Naive thymus-derived CD8-positive, alpha-beta T cell (primary cell): ENCODE measurements around the gene DTX3L. TPM values are rescaled to one million over a fixed set of nuclear protein-coding genes. Genes with fewer than 3 reads are reported as not detected.
"Not testable (repeated sequence)": the region's sequence is repeated elsewhere in the genome, so short reads cannot be mapped to it uniquely, and the experiment has no call there.

Experiments used
- ATAC-seq, 2 donors: fragments of 150-1000 bp; cut with Tn5 transposase in 1 of 2; sonication (Bioruptor Pico), chemical (Tn5 transposase) in 1 of 2; 1 replicate in 1 of 2; 2 replicates in 1 of 2; pipeline ENCODE4 v1.10.0; 2021; ENCODE audit warnings: mild to moderate bottlenecking in 2 of 2, moderate library complexity in 2 of 2
- POLR2A ChIA-PET: fragments of 350-600 bp; sonication (Branson Sonifier 250); formaldehyde crosslinking; loops from one replicate; lab custom pipeline; 2021; ENCODE audit warnings: antibody characterized with exemption; lab: Charles Lee
- DNase-seq, 10 donors: peaks; one replicate each; pipeline versions ENCODE4 v3.0.0 to v3.0.0-alpha.2; 2020 to 2022
- H3K27ac Mint-ChIP-seq, 10 donors: one replicate each; pipeline ENCODE4 v1.8.0; 2020 to 2022; ENCODE audit warnings: mild to moderate bottlenecking in 10 of 10, mixed read lengths in 10 of 10, moderate library complexity in 4 of 10, inconsistent platforms in 1 of 10
- H3K27me3 Mint-ChIP-seq, 5 donors: one replicate each; pipeline ENCODE4 v1.8.0; 2021 to 2022; ENCODE audit warnings: mixed read lengths in 5 of 5
- H3K36me3 Mint-ChIP-seq, 3 donors: one replicate each; pipeline ENCODE4 v1.8.0; 2020 to 2022; ENCODE audit warnings: mixed read lengths in 3 of 3, mild to moderate bottlenecking in 2 of 3, inconsistent platforms in 1 of 3
- H3K4me1 Mint-ChIP-seq, 4 donors: one replicate each; pipeline ENCODE4 v1.8.0; 2021 to 2022; ENCODE audit warnings: mixed read lengths in 4 of 4
- H3K4me3 Mint-ChIP-seq, 10 donors: one replicate each; pipeline ENCODE4 v1.8.0; 2020 to 2022; ENCODE audit warnings: mild to moderate bottlenecking in 10 of 10, mixed read lengths in 10 of 10, moderate library complexity in 6 of 10, inconsistent platforms in 1 of 10
- H3K9me3 Mint-ChIP-seq, 9 donors: one replicate each; pipeline ENCODE4 v1.8.0; 2020 to 2022; ENCODE audit warnings: mixed read lengths in 9 of 9, mild to moderate bottlenecking in 3 of 9, inconsistent platforms in 1 of 9, moderate library complexity in 1 of 9
- polyA plus RNA-seq, 3 donors: library from polyadenylated mRNA; unstranded; fragments of 300-500 nt; fragmentation: Illumina TruSeq; gene quantifications; one replicate each; pipeline ENCODE4 v1.2.3, GENCODE V29; 2021
- total RNA-seq, 8 experiments: library from RNA in 2 of 8; stranded (reverse) in 2 of 8; gene quantifications; one replicate each; pipeline ENCODE4 v1.2.3 and lab custom pipeline; 2021 to 2026

DTX3L gene
- total and polyA plus RNA-seq, 5 experiments from 2014 or later: 20.2 to 40.6 (median 27.6) TPM

- POLR2A ChIA-PET: interaction anchor here (1.0 kb wide), 1 partner anchor 9 kb away, joined by 3 read pairs; the partner anchor contains the start of gene PARP15
- not testable (repeated sequence) for ATAC-seq, H3K27me3 Mint-ChIP-seq, DNase-seq, H3K9me3 Mint-ChIP-seq
- H3K4me1 Mint-ChIP-seq: peaks cover 30 to 80% (median 75%) of the 10 kb centered on the region in 4 donors
- H3K36me3 Mint-ChIP-seq: peaks cover 0 to 71% (median 37%) of the 10 kb centered on the region in 3 donors
- H3K4me3 Mint-ChIP-seq: peak overlapping the region in 2 of 10 donors; percentile 40 to 64
- H3K27ac Mint-ChIP-seq: peak overlapping the region; percentile 30 to 98 (median 76)
Observed at GRCh38 chr3:122568131-122568530, 4.0 kb downstream of the DTX3L start.

DNA sequence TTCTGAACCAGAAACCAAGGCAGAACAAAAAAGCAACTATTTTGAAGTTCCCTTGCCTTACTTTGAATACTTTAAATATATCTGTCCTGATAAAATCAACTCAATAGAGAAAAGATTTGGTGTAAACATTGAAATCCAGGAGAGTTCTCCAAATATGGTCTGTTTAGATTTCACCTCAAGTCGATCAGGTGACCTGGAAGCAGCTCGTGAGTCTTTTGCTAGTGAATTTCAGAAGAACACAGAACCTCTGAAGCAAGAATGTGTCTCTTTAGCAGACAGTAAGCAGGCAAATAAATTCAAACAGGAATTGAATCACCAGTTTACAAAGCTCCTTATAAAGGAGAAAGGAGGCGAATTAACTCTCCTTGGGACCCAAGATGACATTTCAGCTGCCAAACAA is 4.6 kb downstream of the DTX3L start:
- Mint-ChIP-seq H3K4me3 (peak overlapping the region in 2 of 10 donors; percentile 40 to 64), H3K27ac (peak overlapping the region; percentile 22 to 98 (median 75)), H3K4me1 (peaks cover 27 to 79% (median 74%) of the 10 kb centered on the region in 4 donors), H3K27me3 (no peaks in the 10 kb centered on the region), H3K36me3 (peaks cover 0 to 74% (median 40%) of the 10 kb centered on the region in 3 donors), H3K9me3 (no peaks in the 10 kb centered on the region)
- POLR2A ChIA-PET: interaction anchor here (1.0 kb wide), 1 partner anchor 8 kb away, joined by 3 read pairs; the partner anchor contains the start of gene PARP15
- DNase-seq (no peak), ATAC-seq (no peak)

DNA sequence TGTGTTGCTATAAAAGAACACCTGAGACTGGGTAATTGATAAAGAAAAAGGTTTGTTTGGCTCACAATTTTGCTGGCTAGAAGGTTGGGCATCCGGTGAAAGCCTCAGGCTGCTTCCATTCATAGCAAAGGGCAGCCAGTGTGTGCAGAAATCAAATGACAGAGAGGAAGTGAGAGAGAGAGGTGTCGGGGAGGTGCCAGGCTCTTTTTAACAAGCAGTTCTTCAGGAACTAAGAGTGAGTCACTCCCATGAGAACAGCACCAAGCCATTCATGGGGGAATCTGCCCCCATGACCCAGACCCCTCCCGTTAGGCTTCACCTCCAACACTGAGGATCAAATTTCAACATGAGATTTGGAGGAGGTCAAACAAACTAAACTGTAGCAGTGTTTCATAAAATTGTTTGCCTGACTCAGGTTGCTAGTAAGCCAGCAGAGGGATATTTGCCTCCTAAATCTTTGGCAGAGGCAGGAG is 8.8 kb downstream of the DTX3L start:
- H3K4me1 Mint-ChIP-seq: peaks cover 25 to 77% (median 59%) of the 10 kb centered on the region in 4 donors
- peak overlapping the region in 9 of 10 donors; percentile 7 to 88 (median 77) for H3K27ac Mint-ChIP-seq
- no peaks in the 10 kb centered on the region for H3K9me3 Mint-ChIP-seq
- H3K4me3 Mint-ChIP-seq: peak overlapping the region in 1 of 10 donors; percentile 25
- peaks cover 4 to 58% (median 39%) of the 10 kb centered on the region in 3 donors for H3K36me3 Mint-ChIP-seq
- DNase-seq (peak in 1 of 10 donors; percentile 25), ATAC-seq (no peak)
- no peaks in the 10 kb centered on the region for H3K27me3 Mint-ChIP-seq
- POLR2A ChIA-PET: no interaction called here

- H3K27me3 Mint-ChIP-seq: no peaks in the 10 kb centered on the region
- H3K4me3 Mint-ChIP-seq: peak overlapping the region in 8 of 10 donors; percentile 16 to 100 (median 99)
- H3K36me3 Mint-ChIP-seq: peaks cover 7 to 28% (median 18%) of the 10 kb centered on the region in 3 donors
- H3K9me3 Mint-ChIP-seq: peaks cover 0 to 7% (median 2%) of the 10 kb centered on the region in 9 donors
- H3K4me1 Mint-ChIP-seq: peaks cover 17 to 77% (median 44%) of the 10 kb centered on the region in 4 donors
- POLR2A ChIA-PET: interaction anchor here (0.6 to 3.4 kb wide), 5 partner anchors 8 to 589 kb away, joined by 3 to 29 read pairs (median 4); partner anchors contain the start of genes DTX3L and PARP9
- ATAC-seq (peak in 1 of 2 donors; percentile 34), DNase-seq (peak in 1 of 10 donors; percentile 19)
- peak overlapping the region in 8 of 10 donors; percentile 5 to 100 (median 96) for H3K27ac Mint-ChIP-seq
Observed at GRCh38 chr3:122576174-122576940, 12.2 kb downstream of the DTX3L start.

- Mint-ChIP-seq H3K4me3 (peak within 1 kb of the TSS; percentile 96 to 100 (median 99)), H3K4me1 (peaks cover 18 to 78% (median 44%) of the 10 kb centered on the region in 4 donors), H3K27me3 (no peaks in the 10 kb centered on the region), H3K9me3 (peaks cover 3 to 18% (median 14%) of the 10 kb centered on the region in 9 donors), H3K27ac (peak within 1 kb of the TSS; percentile 95 to 100 (median 97)), H3K36me3 (peaks cover 17 to 24% (median 23%) of the 10 kb centered on the region in 3 donors)
- DNase-seq: peak; percentile 11 to 64 (median 36)
- POLR2A ChIA-PET: interaction anchor here (0.6 to 3.4 kb wide), 7 partner anchors 9 to 161 kb away, joined by 3 to 29 read pairs (median 3); partner anchors contain the start of genes DTX3L and PARP9
- peak; percentile 80 to 81 for ATAC-seq
Observed at GRCh38 chr3:122577409-122578031, 13.4 kb downstream of the DTX3L start, which contains the start of gene PARP15. PARP15 (plus strand) TSS chr3:122577650; CDS start chr3:122577668, 18 bp downstream.

- peak in 1 of 2 donors; percentile 27 for ATAC-seq
- Mint-ChIP-seq H3K4me3 (peak overlapping the region; percentile 96 to 100 (median 99)), H3K27me3 (no peaks in the 10 kb centered on the region), H3K9me3 (peaks cover 3 to 25% (median 18%) of the 10 kb centered on the region in 9 donors), H3K4me1 (peaks cover 14 to 71% (median 37%) of the 10 kb centered on the region in 4 donors), H3K27ac (peak overlapping the region; percentile 59 to 100 (median 97)), H3K36me3 (peaks cover 20 to 27% (median 24%) of the 10 kb centered on the region in 3 donors)
- DNase-seq: no peak
- POLR2A ChIA-PET: interaction anchor here (0.6 to 3.4 kb wide), 8 partner anchors 9 to 1000 kb away, joined by 3 to 29 read pairs (median 3); partner anchors contain the start of genes DTX3L, PARP14 and PARP9
Observed at GRCh38 chr3:122578069-122578740, 14.1 kb downstream of the DTX3L start.

DNA sequence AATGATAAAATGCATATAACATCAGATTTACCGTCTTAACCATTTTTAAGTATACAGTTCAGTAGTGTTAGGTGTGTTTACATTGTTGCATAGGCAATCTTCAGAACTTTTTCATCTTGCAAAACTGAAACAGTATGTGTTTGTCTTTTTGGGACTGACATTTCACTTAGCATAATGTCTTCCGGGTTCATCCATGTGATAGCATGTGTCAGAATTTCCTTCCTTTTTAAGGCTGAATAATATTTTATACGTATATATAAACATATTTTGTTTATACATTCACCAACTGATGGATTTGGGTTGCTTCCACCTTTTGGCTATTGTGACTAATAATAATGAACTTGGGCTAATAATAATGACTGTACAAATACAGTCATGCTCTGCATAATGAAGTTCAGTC is 16.3 kb downstream of the DTX3L start:
- Mint-ChIP-seq H3K4me1 (peaks cover 17 to 67% (median 32%) of the 10 kb centered on the region in 4 donors), H3K9me3 (peaks cover 10 to 37% (median 22%) of the 10 kb centered on the region in 9 donors), H3K27me3 (no peaks in the 10 kb centered on the region), H3K36me3 (peaks cover 36 to 38% (median 37%) of the 10 kb centered on the region in 3 donors), H3K27ac (peak overlapping the region in 1 of 10 donors; percentile 97), H3K4me3 (no peak overlapping the region)
- POLR2A ChIA-PET: no interaction called here
- no peak for ATAC-seq
- no peak for DNase-seq

GRCh38 chr3:122581622-122582021 is 17.5 kb downstream of the DTX3L start:
- Mint-ChIP-seq H3K36me3 (peaks cover 38 to 42% (median 40%) of the 10 kb centered on the region in 3 donors), H3K9me3 (peaks cover 10 to 37% (median 22%) of the 10 kb centered on the region in 9 donors), H3K4me1 (peaks cover 13 to 65% (median 28%) of the 10 kb centered on the region in 4 donors), H3K27ac (peak overlapping the region in 3 of 10 donors; percentile 3 to 97 (median 22)), H3K27me3 (no peaks in the 10 kb centered on the region), H3K4me3 (no peak overlapping the region)
- no peak for ATAC-seq
- DNase-seq: no peak
- POLR2A ChIA-PET: interaction anchor here (0.9 kb wide), 1 partner anchor 18 kb away, joined by 3 read pairs; the partner anchor contains the start of genes DTX3L and PARP9

GRCh38 chr3:122582390-122582789 is 18.3 kb downstream of the DTX3L start:
- peak overlapping the region in 5 of 10 donors; percentile 6 to 74 (median 57) for H3K27ac Mint-ChIP-seq
- ATAC-seq: no peak
- H3K4me3 Mint-ChIP-seq: no peak overlapping the region
- H3K4me1 Mint-ChIP-seq: peaks cover 13 to 64% (median 26%) of the 10 kb centered on the region in 4 donors
- no peaks in the 10 kb centered on the region for H3K27me3 Mint-ChIP-seq
- peaks cover 38 to 42% (median 39%) of the 10 kb centered on the region in 3 donors for H3K36me3 Mint-ChIP-seq
- POLR2A ChIA-PET: interaction anchor here (0.9 kb wide), 1 partner anchor 18 kb away, joined by 3 read pairs; the partner anchor contains the start of genes DTX3L and PARP9
- peaks cover 10 to 37% (median 22%) of the 10 kb centered on the region in 9 donors for H3K9me3 Mint-ChIP-seq
- no peak for DNase-seq

DNA sequence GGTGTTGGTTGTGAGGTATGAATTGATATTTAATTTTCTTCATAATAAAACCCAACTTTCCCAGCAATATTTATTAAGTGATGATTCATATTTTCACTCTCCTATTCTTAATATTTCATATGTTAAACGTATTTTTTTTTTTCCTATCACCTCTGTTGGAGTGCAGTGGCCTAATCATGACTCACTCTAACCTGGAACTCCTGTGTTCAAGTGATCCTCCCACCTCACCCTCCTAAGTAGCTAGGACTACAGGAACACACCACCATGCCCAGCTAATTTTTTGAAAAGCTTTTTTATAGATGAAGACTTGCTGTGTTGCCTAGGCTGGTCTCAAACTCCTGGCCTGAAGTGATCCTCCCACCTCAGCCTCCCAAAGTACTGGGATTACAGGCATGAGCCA is 22.0 kb downstream of the DTX3L start:
- H3K9me3 Mint-ChIP-seq: peaks cover 10 to 33% (median 22%) of the 10 kb centered on the region in 9 donors
- peaks cover 12 to 63% (median 21%) of the 10 kb centered on the region in 4 donors for H3K4me1 Mint-ChIP-seq
- ATAC-seq (no peak), DNase-seq (no peak)
- H3K4me3 Mint-ChIP-seq: no peak overlapping the region
- H3K27ac Mint-ChIP-seq: peak overlapping the region in 1 of 10 donors; percentile 5
- POLR2A ChIA-PET: no interaction called here
- no peaks in the 10 kb centered on the region for H3K27me3 Mint-ChIP-seq
- H3K36me3 Mint-ChIP-seq: peaks cover 36 to 47% (median 43%) of the 10 kb centered on the region in 3 donors
